ENCODE data around the gene ATOSA.

The ATOSA gene

DNA sequence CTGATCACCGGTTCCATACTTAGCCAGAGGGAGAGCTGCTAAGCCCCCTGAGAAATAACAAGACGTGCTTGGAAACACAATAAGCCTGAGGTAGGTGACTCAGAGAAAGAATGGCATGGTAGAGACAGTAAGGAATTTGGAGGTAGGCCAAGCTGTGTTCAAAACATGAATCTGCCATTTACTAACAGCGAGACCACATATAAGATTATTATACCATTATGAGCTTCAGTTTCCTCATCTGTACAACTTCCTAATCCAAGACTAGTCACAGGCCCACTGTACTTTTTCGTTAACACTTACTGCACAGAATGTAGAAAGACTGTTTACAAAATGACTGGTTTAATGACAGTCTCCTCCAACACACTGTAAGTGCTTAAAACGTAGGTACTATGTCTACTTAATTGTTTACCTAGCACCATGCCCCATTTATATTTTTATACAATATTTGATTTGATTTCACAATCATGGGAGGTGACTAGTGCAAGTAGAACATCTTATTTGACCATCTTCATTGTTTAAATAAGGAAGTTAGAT lies 25.7 kb downstream of the ATOSA start:
- no peak for DNase-seq (ENCODE audit: low read depth in 2 of 2, low spot score in 1 of 2)

DNA sequence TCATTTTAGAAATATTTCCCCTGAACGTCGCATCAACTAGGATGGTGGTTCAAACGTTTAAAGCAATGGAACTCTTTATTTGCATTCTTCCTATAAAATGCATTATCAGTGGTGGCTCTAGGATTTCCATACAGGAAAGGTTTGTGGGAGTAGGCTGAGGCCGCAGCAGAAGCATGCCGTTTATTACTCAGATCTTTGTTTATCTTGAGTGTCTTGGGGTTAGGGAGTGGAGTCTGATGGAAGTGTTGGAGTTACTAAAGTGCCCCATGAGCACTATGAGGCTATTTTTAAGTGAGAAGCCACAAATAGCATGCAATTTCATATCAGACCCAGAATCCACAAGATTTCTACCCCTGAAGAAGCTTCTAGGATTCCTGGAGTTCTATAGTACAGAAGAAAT lies 26.2 kb downstream of the ATOSA start:
- DNase-seq (ENCODE audit: low read depth in 2 of 2, low spot score in 1 of 2) = no peak

DNA sequence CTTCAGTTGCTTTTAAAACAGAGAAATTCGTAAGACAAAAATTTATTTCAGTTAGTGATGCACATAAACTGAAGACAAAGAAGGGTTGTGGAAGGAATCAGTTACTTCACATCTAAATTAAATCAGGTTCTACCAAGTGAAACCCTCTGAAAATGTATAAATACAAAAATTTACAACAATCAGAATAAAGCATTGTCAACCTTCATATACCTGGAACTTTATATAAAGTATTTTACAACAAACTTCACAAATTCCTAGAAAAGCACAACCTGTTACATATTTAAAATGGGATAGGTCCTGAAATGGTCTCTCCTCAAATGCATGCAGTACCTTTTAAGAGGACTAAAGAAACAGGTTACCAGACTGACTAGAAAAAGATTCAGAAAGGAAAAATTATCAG lies 26.9 kb downstream of the ATOSA start:
- no peak for DNase-seq (ENCODE audit: low read depth in 2 of 2, low spot score in 1 of 2)

DNA sequence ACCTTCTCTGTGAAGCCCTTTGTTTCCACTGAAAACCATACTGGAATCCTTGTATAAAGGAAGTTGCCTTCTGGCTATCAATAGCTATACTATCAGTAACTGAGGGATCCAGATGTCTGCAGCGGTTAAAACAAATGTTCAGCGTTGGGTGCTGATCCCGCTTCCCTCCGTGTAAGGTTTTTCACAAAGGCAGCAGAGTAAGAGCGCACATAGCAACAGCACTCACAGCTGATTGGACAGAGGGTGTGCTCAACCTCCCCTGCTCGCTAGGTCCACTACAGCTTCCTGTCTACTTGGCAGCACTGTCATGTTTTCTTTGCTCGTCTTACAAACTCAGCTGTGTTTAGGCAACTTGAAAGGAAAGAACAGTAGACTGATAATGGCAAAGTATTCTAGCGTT lies 27.3 kb downstream of the ATOSA start:
- no peak for DNase-seq (ENCODE audit: low read depth in 2 of 2, low spot score in 1 of 2)

DNA sequence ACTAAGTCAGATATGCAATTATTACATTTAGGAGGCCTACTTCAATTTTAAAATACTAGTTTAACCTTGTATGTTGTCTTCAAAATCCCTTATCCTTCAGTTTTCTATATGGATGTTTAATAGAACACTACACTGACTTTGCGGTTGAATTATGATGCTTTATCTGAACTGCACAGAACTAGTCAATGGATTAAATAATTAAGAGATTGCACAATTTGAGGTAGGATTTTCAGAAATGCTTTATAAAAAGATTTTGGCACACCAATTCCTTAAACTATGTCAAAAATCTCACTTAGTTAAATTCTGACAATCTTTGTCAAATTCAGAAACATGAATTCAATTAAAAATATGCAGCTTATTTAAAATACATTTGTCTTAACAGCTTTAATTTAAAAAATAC lies 28.1 kb downstream of the ATOSA start:
- no peak for DNase-seq (ENCODE audit: low read depth in 2 of 2, low spot score in 1 of 2)

DNA sequence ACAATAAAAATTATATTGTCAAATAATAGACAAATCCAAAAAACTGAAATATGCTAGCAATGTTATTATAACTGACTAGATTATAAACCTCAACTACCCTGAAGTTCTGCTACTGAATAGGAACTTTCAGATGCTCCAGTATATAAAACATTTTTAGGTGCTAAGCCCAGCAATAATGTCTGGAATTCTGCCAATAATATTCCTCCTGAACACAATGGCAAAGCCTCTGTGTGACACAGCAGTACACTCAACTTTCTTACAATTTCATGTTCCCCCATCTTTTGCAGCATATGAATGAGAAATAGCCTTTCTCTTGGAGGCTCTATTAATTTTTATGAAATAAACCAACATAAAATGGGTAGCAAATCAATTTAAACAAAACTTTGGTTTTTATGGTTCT lies 29.5 kb downstream of the ATOSA start:
- DNase-seq (ENCODE audit: low read depth in 2 of 2, low spot score in 1 of 2) = no peak

DNA sequence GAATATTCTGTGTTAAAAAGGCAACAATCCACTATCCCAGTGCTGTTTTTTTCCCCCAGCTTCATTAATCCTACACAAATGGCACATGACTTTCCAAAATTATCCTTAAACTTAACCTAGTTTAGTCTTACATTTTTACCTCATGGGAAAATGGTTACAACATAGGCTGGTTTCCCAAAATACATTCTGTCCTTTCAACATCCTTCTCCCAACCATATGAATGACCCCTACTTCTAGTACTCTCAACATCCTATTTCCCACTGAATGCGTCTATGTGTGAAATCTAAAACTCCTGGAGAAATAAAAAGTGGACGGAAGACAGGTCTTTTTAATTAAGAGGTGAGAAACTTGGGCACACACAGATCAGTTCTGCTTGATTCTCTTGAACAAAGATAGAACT lies 33.3 kb downstream of the ATOSA start:
- no peak for DNase-seq (ENCODE audit: low read depth in 2 of 2, low spot score in 1 of 2)

DNA sequence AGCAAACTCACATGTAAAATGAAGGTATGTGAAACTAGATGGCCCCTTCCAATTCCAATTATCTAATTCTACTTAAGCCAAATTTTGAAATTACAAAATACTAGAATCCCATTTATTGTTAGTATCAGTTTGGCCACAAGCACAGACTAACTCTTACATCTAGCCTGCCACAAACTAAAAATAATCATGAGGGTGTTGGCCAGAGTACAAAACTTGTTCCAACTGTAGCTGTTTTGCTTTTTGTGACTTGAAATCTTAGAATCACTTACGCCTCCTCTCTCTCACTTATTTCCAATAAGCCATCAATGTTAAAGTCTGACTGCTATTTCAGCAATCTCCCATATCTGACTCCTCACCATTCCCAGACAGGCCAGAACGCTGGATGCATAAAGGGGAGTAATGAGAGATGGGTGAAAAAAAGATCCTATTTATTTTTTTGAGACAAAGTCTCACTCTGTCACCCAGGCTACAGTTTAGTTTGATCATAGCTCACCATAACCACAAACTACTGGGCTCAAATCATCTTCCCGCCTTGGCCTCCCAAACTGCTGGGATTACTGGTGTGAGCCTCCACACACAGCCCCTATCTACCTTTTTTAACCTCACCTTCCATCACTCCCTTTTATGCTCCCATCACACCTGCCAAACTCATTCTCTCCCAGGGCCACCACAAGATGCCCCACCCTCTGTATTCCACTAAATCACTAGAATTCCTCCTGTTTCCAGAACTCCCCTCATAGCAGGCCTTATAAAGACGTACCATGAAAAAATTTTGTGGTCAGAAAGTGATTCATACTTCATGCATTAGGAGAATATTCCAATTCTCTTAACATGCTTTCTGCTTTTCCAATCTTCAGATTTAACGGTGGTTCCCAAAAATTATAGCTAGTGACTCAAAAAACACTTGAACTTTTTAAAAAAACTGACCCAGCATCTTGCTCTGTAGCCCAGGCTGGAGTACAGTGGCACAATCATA lies 36.5 kb downstream of the ATOSA start:
- DNase-seq (ENCODE audit: low read depth in 2 of 2, low spot score in 1 of 2) = no peak

DNA sequence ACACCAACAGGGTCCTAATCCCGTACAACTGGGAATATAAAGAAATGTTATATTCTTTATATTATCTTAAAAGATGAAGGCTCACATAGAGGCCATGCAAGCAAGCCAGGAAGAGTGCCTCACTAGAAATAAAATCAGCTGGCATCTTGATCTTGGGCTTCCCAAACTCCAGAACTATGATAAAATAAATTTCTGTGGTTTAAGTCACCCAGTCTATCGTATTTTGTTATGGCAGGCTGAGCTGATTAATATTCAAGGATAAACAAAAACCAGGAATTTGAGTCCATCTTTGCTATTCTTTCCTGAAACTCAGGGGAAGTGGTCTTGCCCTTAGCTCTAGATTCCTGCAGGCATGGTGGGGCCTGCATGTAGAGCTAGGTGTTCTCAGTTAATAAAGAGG lies 42.7 kb downstream of the ATOSA start:
- no peak for DNase-seq (ENCODE audit: low read depth in 2 of 2, low spot score in 1 of 2)

DNA sequence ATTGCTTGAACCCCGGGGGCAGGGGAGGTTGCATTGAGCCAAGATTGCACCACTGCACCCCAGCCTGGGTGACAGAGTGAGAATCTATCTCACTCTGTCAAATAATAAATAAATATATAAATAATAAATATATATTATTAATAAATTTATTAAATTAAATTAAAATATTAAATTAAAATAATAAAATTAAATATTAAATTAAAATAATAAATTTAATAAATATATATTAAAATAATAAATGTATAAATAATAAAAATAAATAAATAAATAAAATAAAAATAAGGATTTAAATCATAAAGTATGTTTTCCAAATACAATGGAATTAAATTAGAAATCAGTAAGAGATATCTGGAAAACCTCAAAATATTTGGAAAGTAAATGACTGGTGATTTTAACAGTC lies 43.3 kb downstream of the ATOSA start:
- DNase-seq (ENCODE audit: low read depth in 2 of 2, low spot score in 1 of 2) = no peak
